Tibial artery (tissue), 4 donors: ENCODE data around the gene ATP2A2.

Experiments
- DNase-seq, 2 donors: peaks; one replicate each; pipeline ENCODE4 v3.0.0-alpha.2; 2019
- H3K27ac ChIP-seq, 2 donors: fragments of 200-600 bp; sonication (generic) in 1 of 2; 1 replicate in 1 of 2; 2 replicates in 1 of 2; pipeline ENCODE4 v1.5.1; 2018 to 2019; ENCODE audit warnings: mild to moderate bottlenecking in 1 of 2
- H3K27me3 ChIP-seq, 2 donors: fragments of 200-600 bp; sonication (generic) in 1 of 2; one replicate each; pipeline versions ENCODE4 v1.5.1 to v1.6.0; 2016 to 2019
- H3K36me3 ChIP-seq, 3 donors: fragments of 200-600 bp; sonication (generic) in 2 of 3; one replicate each; pipeline ENCODE4 v1.5.1; 2016 to 2019; ENCODE audit warnings: mild to moderate bottlenecking in 2 of 3
- H3K4me1 ChIP-seq, 4 donors: fragments of 200-600 bp; sonication (generic) in 2 of 4; 1 replicate in 3 of 4; 2 replicates in 1 of 4; pipeline ENCODE4 v1.5.1; 2016 to 2019
- H3K4me3 ChIP-seq, 2 donors: fragments of 200-600 bp; sonication (generic) in 1 of 2; 1 replicate in 1 of 2; 2 replicates in 1 of 2; pipeline ENCODE4 v1.5.1; 2018 to 2019; ENCODE audit warnings: mild to moderate bottlenecking in 2 of 2
- H3K9me3 ChIP-seq, 3 donors: fragments of 200-600 bp; sonication (generic) in 1 of 3; one replicate each; pipeline ENCODE4 v1.5.1; 2016 to 2019
- intact Hi-C: fragments of 100-400 bp; cut with DNase I; formaldehyde crosslinking; loops from one replicate; pipeline ENCODE4 v1.15.0; 2023; ENCODE audit warnings: low total_unique reads
- TF ChIP-seq, protein P1 (sequence below), 2 experiments: fragments of 200-600 bp in 1 of 2; fragments of 450-650 bp in 1 of 2; IDR thresholded peaks; one replicate each; pipeline ENCODE4 v1.5.1; 2017 to 2019; ENCODE audit warnings: antibody characterized with exemption in 2 of 2, mild to moderate bottlenecking in 1 of 2, moderate library complexity in 1 of 2

Gene ATP2A2

GRCh38 chr12:110262442-110263388, 18.3 kb upstream of the ATP2A2 start:
- Histone ChIP-seq H3K4me1 (peaks cover 4 to 17% (median 12%) of the 10 kb centered on the region in 4 donors), H3K27me3 (no peaks in the 10 kb centered on the region), H3K4me3 (no peak overlapping the region), H3K36me3 (no peaks in the 10 kb centered on the region), H3K27ac (no peak overlapping the region), H3K9me3 (no peaks in the 10 kb centered on the region)
- TF ChIP-seq, protein P1, sequence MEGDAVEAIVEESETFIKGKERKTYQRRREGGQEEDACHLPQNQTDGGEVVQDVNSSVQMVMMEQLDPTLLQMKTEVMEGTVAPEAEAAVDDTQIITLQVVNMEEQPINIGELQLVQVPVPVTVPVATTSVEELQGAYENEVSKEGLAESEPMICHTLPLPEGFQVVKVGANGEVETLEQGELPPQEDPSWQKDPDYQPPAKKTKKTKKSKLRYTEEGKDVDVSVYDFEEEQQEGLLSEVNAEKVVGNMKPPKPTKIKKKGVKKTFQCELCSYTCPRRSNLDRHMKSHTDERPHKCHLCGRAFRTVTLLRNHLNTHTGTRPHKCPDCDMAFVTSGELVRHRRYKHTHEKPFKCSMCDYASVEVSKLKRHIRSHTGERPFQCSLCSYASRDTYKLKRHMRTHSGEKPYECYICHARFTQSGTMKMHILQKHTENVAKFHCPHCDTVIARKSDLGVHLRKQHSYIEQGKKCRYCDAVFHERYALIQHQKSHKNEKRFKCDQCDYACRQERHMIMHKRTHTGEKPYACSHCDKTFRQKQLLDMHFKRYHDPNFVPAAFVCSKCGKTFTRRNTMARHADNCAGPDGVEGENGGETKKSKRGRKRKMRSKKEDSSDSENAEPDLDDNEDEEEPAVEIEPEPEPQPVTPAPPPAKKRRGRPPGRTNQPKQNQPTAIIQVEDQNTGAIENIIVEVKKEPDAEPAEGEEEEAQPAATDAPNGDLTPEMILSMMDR (IDR thresholded peaks at IDR 0.05), result no peak
- intact Hi-C loops, result no loop called here
- DNase-seq, result no peak

GRCh38 chr12:110266381-110266960, 14.6 kb upstream of the ATP2A2 start:
- TF ChIP-seq, protein P1 (IDR thresholded peaks at IDR 0.05), result no peak
- H3K4me1 ChIP-seq, result peaks cover 11 to 51% (median 39%) of the 10 kb centered on the region in 4 donors
- no peaks in the 10 kb centered on the region for H3K9me3 ChIP-seq
- H3K27ac ChIP-seq, result peak overlapping the region; percentile 45 to 69
- H3K36me3 ChIP-seq, result no peaks in the 10 kb centered on the region
- no peak overlapping the region for H3K4me3 ChIP-seq
- no peak for DNase-seq
- intact Hi-C loops, result no loop called here
- no peaks in the 10 kb centered on the region for H3K27me3 ChIP-seq

GRCh38 chr12:110266980-110267620, 13.9 kb upstream of the ATP2A2 start:
- H3K27me3 ChIP-seq, result no peaks in the 10 kb centered on the region
- peaks cover 11 to 57% (median 40%) of the 10 kb centered on the region in 4 donors for H3K4me1 ChIP-seq
- H3K36me3 ChIP-seq, result no peaks in the 10 kb centered on the region
- H3K27ac ChIP-seq, result peak overlapping the region; percentile 45 to 69
- DNase-seq, result no peak
- peak overlapping the region in 1 of 2 donors; percentile 8 for H3K4me3 ChIP-seq
- intact Hi-C loops, result no loop called here
- no peaks in the 10 kb centered on the region for H3K9me3 ChIP-seq
- TF ChIP-seq, protein P1 (IDR thresholded peaks at IDR 0.05), result no peak

GRCh38 chr12:110269622-110270124, 11.4 kb upstream of the ATP2A2 start:
- Histone ChIP-seq H3K4me3 (no peak overlapping the region), H3K9me3 (no peaks in the 10 kb centered on the region), H3K27me3 (no peaks in the 10 kb centered on the region), H3K4me1 (peaks cover 11 to 58% (median 40%) of the 10 kb centered on the region in 4 donors), H3K27ac (peak overlapping the region; percentile 75 to 76), H3K36me3 (no peaks in the 10 kb centered on the region)
- no peak for DNase-seq
- intact Hi-C loops, result no loop called here
- TF ChIP-seq, protein P1 (IDR thresholded peaks at IDR 0.05), result no peak

DNA sequence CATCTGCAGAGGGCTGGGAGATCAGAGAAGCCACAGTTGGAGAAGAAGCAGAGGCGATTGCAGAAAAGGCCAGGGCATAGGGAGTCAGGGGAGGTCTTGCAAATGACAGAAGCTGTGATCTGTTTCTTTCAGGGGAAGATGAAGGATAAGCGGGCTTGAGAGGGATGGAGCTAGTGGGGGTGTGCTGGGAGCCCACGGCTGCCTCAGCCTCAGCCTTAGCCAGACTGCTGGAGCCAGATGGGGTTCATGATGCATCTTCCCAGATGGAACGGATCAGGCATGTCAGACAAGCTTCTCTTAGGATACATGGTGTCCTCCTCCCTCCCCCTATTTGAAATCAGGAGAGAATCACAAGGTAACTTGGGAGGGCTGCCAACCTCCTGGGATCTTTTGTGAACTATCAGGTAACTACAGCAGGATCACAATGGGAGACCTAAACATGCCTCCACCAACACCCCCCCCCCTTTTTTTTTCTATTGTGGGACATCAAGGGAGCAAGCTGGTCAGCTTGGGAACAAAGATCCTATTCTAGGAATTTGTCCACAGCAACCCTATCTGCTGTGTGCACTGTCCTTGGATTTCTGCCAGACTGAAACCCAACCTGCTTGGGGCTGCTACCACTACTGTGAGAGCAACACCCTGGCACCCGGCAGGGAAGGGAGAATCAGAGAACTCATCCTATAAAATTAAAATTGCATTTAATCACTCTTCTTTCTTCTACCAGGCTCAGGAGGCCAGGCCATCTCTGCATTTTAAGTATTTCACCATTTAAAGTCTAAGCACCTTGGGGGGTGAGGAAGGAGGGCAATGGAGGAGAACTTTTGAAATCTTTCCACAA, 10.7 kb upstream of the ATP2A2 start:
- intact Hi-C loops, result no loop called here
- peak in 1 of 2 donors; percentile 60 for DNase-seq
- no peaks in the 10 kb centered on the region for H3K9me3 ChIP-seq
- no peaks in the 10 kb centered on the region for H3K27me3 ChIP-seq
- no peaks in the 10 kb centered on the region for H3K36me3 ChIP-seq
- no peak overlapping the region for H3K4me3 ChIP-seq
- TF ChIP-seq, protein P1 (IDR thresholded peaks at IDR 0.05), result no peak
- peak overlapping the region; percentile 75 to 76 for H3K27ac ChIP-seq
- peaks cover 11 to 58% (median 40%) of the 10 kb centered on the region in 4 donors for H3K4me1 ChIP-seq
